Measurements from ENCODE around the gene NRXN3. TPM values are rescaled to one million over a fixed set of nuclear protein-coding genes. Genes with fewer than 3 reads are reported as not detected.

The NRXN3 gene
- total and polyA plus RNA-seq, 8 donors, result 0.29 to 41.1 (median 9.1) TPM

- TF ChIP-seq POLR2A (IDR thresholded peaks at IDR 0.05), result no peak
- TF ChIP-seq, protein P1, sequence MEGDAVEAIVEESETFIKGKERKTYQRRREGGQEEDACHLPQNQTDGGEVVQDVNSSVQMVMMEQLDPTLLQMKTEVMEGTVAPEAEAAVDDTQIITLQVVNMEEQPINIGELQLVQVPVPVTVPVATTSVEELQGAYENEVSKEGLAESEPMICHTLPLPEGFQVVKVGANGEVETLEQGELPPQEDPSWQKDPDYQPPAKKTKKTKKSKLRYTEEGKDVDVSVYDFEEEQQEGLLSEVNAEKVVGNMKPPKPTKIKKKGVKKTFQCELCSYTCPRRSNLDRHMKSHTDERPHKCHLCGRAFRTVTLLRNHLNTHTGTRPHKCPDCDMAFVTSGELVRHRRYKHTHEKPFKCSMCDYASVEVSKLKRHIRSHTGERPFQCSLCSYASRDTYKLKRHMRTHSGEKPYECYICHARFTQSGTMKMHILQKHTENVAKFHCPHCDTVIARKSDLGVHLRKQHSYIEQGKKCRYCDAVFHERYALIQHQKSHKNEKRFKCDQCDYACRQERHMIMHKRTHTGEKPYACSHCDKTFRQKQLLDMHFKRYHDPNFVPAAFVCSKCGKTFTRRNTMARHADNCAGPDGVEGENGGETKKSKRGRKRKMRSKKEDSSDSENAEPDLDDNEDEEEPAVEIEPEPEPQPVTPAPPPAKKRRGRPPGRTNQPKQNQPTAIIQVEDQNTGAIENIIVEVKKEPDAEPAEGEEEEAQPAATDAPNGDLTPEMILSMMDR (IDR thresholded peaks at IDR 0.05), result no peak
- no peak for TF ChIP-seq POLR2AphosphoS5 (IDR thresholded peaks at IDR 0.05)
- TF ChIP-seq EP300 (IDR thresholded peaks at IDR 0.05), result no peak
- H3K27ac ChIP-seq, result no peak overlapping the region
- no peaks in the 10 kb centered on the region for H3K36me3 ChIP-seq
- 52 to 73% (median 69%) methylated on average over 3 of the region's 3 CpGs for WGBS, 5 donors
- DNase-seq, result no peak
- intact Hi-C loops (cut with DNase I; ENCODE audit: low total_unique reads), result no loop called here
- H3K4me3 ChIP-seq, result no peak overlapping the region
- H3K9me3 ChIP-seq, result no peaks in the 10 kb centered on the region
- no peaks in the 10 kb centered on the region for H3K4me1 ChIP-seq
- no peaks in the 10 kb centered on the region for H3K27me3 ChIP-seq
Measured at GRCh38 chr14:79062226-79062625, 892.1 kb downstream of the NRXN3 start.

DNA sequence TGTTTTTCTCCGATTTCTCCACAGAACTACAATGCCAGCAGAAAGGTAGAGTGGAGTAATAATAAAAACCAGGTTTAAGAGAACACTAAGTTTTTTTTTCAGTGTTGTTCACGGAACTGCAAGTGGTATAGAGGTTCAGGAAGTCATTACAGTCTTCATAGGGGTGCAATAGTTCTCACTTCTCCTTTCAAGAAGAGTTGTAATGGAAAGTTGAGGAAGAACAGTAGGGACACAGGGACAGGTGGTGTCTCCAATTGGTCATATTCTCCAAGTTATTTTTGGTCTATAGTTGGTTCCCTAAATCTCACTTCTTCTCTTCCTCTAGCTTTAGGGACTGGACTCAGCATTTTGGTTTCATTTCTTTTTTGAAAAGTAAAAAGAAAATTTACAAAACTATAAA lies 894.0 kb downstream of the NRXN3 start:
- Histone ChIP-seq H3K27ac (no peak overlapping the region), H3K36me3 (no peaks in the 10 kb centered on the region), H3K4me3 (no peak overlapping the region), H3K9me3 (no peaks in the 10 kb centered on the region), H3K4me1 (no peaks in the 10 kb centered on the region), H3K27me3 (no peaks in the 10 kb centered on the region)
- WGBS, 5 donors, result 67 to 80% (median 74%) methylated on average over 2 of the region's 2 CpGs
- no peak for TF ChIP-seq EP300 (IDR thresholded peaks at IDR 0.05)
- TF ChIP-seq POLR2AphosphoS5 (IDR thresholded peaks at IDR 0.05), result no peak
- TF ChIP-seq, protein P1 (IDR thresholded peaks at IDR 0.05), result no peak
- no peak for TF ChIP-seq POLR2A (IDR thresholded peaks at IDR 0.05)
- intact Hi-C loops (cut with DNase I; ENCODE audit: low total_unique reads), result no loop called here
- DNase-seq, result no peak

- TF ChIP-seq, protein P1 (IDR thresholded peaks at IDR 0.05), result no peak
- TF ChIP-seq POLR2A (IDR thresholded peaks at IDR 0.05) (no peak), POLR2AphosphoS5 (IDR thresholded peaks at IDR 0.05) (no peak), EP300 (IDR thresholded peaks at IDR 0.05) (no peak)
- WGBS, 5 donors, result 27 to 45% (median 33%) methylated on average over 2 of the region's 2 CpGs
- no peak overlapping the region for H3K27ac ChIP-seq
Measured at GRCh38 chr14:79074510-79074909, 904.3 kb downstream of the NRXN3 start.

GRCh38 chr14:79076428-79076827 lies 906.3 kb downstream of the NRXN3 start:
- Histone ChIP-seq H3K27me3 (no peaks in the 10 kb centered on the region), H3K4me3 (no peak overlapping the region), H3K9me3 (no peaks in the 10 kb centered on the region), H3K4me1 (peaks cover 0 to 45% (median 17%) of the 10 kb centered on the region in 4 donors), H3K36me3 (no peaks in the 10 kb centered on the region), H3K27ac (no peak overlapping the region)
- TF ChIP-seq POLR2AphosphoS5 (IDR thresholded peaks at IDR 0.05), result no peak
- TF ChIP-seq POLR2A (IDR thresholded peaks at IDR 0.05), result no peak
- DNase-seq, result no peak
- intact Hi-C loops (cut with DNase I; ENCODE audit: low total_unique reads), result no loop called here

More at GRCh38 chr14:79074510-79074909, 904.3 kb downstream of the NRXN3 start:
- peaks cover 0 to 30% (median 12%) of the 10 kb centered on the region in 4 donors for H3K4me1 ChIP-seq
- H3K27me3 ChIP-seq, result no peaks in the 10 kb centered on the region
- no peaks in the 10 kb centered on the region for H3K36me3 ChIP-seq
- intact Hi-C loops (cut with DNase I; ENCODE audit: low total_unique reads), result no loop called here
- no peaks in the 10 kb centered on the region for H3K9me3 ChIP-seq
- no peak overlapping the region for H3K4me3 ChIP-seq
- DNase-seq, result no peak

GRCh38 chr14:79077096-79077495 lies 906.9 kb downstream of the NRXN3 start:
- Histone ChIP-seq H3K27me3 (no peaks in the 10 kb centered on the region), H3K4me3 (no peak overlapping the region), H3K36me3 (no peaks in the 10 kb centered on the region), H3K4me1 (peaks cover 0 to 45% (median 17%) of the 10 kb centered on the region in 4 donors), H3K27ac (no peak overlapping the region), H3K9me3 (no peaks in the 10 kb centered on the region)
- intact Hi-C loops (cut with DNase I; ENCODE audit: low total_unique reads), result no loop called here
- TF ChIP-seq, protein P1 (IDR thresholded peaks at IDR 0.05), result no peak
- TF ChIP-seq POLR2AphosphoS5 (IDR thresholded peaks at IDR 0.05), result peak in 2 of 3 donors; percentile 77
- WGBS, 5 donors, result 23 to 51% (median 33%) methylated on average over 5 of the region's 5 CpGs
- DNase-seq, result peak in 1 of 2 donors; percentile 49

All from stomach (tissue), 9 donors.